Panc1 (cell line): ENCODE results near the gene PAPOLG. TPM values are rescaled to one million over a fixed set of nuclear protein-coding genes. Genes with fewer than 3 reads are reported as not detected.
"Not testable (repeated sequence)": the region's sequence is repeated elsewhere in the genome, so short reads cannot be mapped to it uniquely, and the experiment has no call there.

Experiments used
- ATAC-seq: fragments of 200-7000 bp; cut with Tn5 transposase; 2 replicates; pipeline ENCODE4 v1.9.1; 2020; ENCODE audit warnings: mild to moderate bottlenecking, moderate library complexity
- BruUV-seq: library from RNA; stranded (reverse); fragments of 400-500 nt; replicated peaks from 2 replicates; lab custom pipeline; 2021; lab: Mats Ljungman, UMichigan
- CTCF ChIA-PET: fragments of 300-600 bp; sonication (Branson Sonifier 250); formaldehyde crosslinking; loops from one replicate; lab custom pipeline; 2022; ENCODE audit warnings: antibody characterized with exemption; lab: Charles Lee
- POLR2A ChIA-PET: fragments of 300-600 bp; sonication (Branson Sonifier 250); formaldehyde crosslinking; loops from one replicate; lab custom pipeline; 2022; ENCODE audit warnings: antibody characterized with exemption; lab: Charles Lee
- DNase-seq: peaks from one replicate; pipeline ENCODE4 v3.0.0-alpha.2; 2010; ENCODE audit warnings: low read depth, low spot score
- H3K27ac ChIP-seq: 2 replicates; pipeline ENCODE4 v1.5.1; 2011; ENCODE audit warnings: mild to moderate bottlenecking, low read length, inconsistent platforms
- H3K27me3 ChIP-seq: fragments of 200-500 bp; sonication (Bioruptor generic); 2 replicates; pipeline ENCODE4 v1.6.0; 2014; ENCODE audit warnings: low read length, inconsistent platforms; ENCODE audit not compliant: control insufficient read depth, insufficient read depth
- H3K36me3 ChIP-seq: fragments of 200-500 bp; sonication (Bioruptor generic); 2 replicates; pipeline ENCODE4 v1.5.1; 2014; ENCODE audit warnings: inconsistent platforms, mild to moderate bottlenecking, low read length, moderate library complexity; ENCODE audit not compliant: control insufficient read depth, insufficient read depth
- H3K4me1 ChIP-seq: 2 replicates; pipeline ENCODE4 v1.5.1; 2011; ENCODE audit warnings: inconsistent platforms, mild to moderate bottlenecking, low read length, moderate library complexity; ENCODE audit not compliant: control insufficient read depth, insufficient read depth
- H3K4me3 ChIP-seq, 2 experiments: 2 replicates each; pipeline ENCODE4 v1.5.1; 2011 to 2012; ENCODE audit warnings: low read depth in 2 of 2, low read length in 2 of 2, mild to moderate bottlenecking in 2 of 2, inconsistent platforms in 1 of 2, moderate library complexity in 1 of 2
- H3K9me3 ChIP-seq: fragments of 200-500 bp; sonication (Bioruptor generic); 2 replicates; pipeline ENCODE4 v1.5.1; 2014; ENCODE audit warnings: low read depth, mild to moderate bottlenecking, inconsistent platforms, low read length, moderate library complexity; ENCODE audit not compliant: control insufficient read depth, insufficient read depth
- CTCF ChIP-seq: fragments of 450-650 bp; IDR thresholded peaks from 2 replicates; pipeline ENCODE4 v1.5.1; 2017; ENCODE audit warnings: mild to moderate bottlenecking
- POLR2AphosphoS5 ChIP-seq: IDR thresholded peaks from 2 replicates; pipeline ENCODE4 v1.6.1; 2012; ENCODE audit warnings: mild to moderate bottlenecking, low read depth, low read length, moderate library complexity
- SIN3A ChIP-seq: IDR thresholded peaks from 2 replicates; pipeline ENCODE4 v1.6.1; 2012; ENCODE audit warnings: low read depth, mild to moderate bottlenecking, low read length, moderate library complexity, borderline replicate concordance; ENCODE audit not compliant: insufficient read depth
- TCF7L2 ChIP-seq: IDR thresholded peaks from 2 replicates; pipeline ENCODE4 v1.6.1; 2011; ENCODE audit warnings: mild to moderate bottlenecking, low read depth, low read length, inconsistent platforms
- in situ Hi-C: cut with HindIII; loops from 2 replicates; pipeline ENCODE4 v1.10.0; 2016; ENCODE audit warnings: low sequenced_read_pairs, low pct_unique_long_range_greater_than_20kb
- intact Hi-C: fragments of 100-400 bp; cut with micrococcal nuclease; formaldehyde crosslinking; loops from one replicate; pipeline ENCODE4 v1.10.0; 2022; ENCODE audit not compliant: unreplicated experiment
- total RNA-seq: library from RNA; stranded (reverse); gene quantifications from one replicate; pipeline ENCODE4 v1.2.1, GENCODE V29; 2021; ENCODE audit not compliant: unreplicated experiment
- TF ChIP-seq, protein P1 (sequence below), 2 experiments: IDR thresholded peaks; 2 replicates each; pipeline ENCODE4 v1.6.1; 2011 to 2012; ENCODE audit warnings: low read depth in 2 of 2, control low read depth in 1 of 2, low read length in 1 of 2, mild to moderate bottlenecking in 1 of 2, moderate library complexity in 1 of 2; ENCODE audit not compliant: insufficient read depth in 1 of 2

Gene PAPOLG
- total RNA-seq, 1 experiment from 2014 or later, result 10.9 TPM

DNA sequence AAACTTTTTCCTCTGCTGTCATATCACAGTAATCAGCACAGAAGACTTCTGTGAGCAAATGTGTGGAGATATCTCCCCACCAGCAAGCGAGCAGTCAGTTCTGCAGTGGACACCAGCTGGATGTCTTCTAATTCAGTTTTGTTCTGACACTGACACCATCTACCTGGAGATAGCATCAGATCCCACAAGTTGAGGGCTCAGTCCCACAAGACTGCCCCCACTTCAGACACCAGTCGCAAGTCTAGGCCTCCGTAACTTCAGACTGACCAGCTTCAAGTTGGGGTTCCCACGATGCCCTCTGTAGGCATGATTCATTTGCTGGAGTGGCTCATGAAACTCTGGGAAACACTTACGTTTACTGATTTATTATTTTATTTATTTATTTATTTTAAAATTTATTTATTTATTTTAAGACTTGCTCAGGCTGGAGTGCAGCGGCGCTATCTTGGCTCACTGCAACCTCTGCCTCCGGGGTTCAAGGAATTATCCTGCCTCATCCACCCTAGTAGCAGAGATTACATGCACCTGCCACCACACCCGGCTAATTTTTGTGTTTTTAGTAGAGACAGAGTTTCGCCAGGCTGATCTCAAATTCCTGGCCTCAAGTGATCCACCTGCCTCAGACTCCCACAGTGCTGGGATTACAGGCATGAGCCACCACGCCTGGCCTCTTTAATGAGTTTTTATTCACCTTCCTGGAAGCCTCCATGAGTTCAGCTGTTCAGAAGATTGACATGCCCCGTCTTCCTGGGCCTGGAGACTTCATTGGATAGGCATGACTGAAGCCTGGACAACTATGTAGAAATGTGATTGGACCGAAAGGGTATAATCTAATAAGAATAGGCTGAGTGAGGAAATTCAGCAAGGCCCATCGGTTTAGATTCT is 55.7 kb downstream of the PAPOLG start:
- Histone ChIP-seq H3K4me1 (no peaks in the 10 kb centered on the region), H3K27me3 (no peaks in the 10 kb centered on the region; the same call in 1 of the 2 replicates), H3K27ac (no peak overlapping the region), H3K4me3 (no peak overlapping the region), H3K9me3 (no peaks in the 10 kb centered on the region), H3K36me3 (no peaks in the 10 kb centered on the region)
- in situ Hi-C loops (no loop called here), intact Hi-C loops (no loop called here)
- ChIA-PET POLR2A (no interaction called here), CTCF (no interaction called here)
- TF ChIP-seq POLR2AphosphoS5, result no peak
- TF ChIP-seq, protein P1, sequence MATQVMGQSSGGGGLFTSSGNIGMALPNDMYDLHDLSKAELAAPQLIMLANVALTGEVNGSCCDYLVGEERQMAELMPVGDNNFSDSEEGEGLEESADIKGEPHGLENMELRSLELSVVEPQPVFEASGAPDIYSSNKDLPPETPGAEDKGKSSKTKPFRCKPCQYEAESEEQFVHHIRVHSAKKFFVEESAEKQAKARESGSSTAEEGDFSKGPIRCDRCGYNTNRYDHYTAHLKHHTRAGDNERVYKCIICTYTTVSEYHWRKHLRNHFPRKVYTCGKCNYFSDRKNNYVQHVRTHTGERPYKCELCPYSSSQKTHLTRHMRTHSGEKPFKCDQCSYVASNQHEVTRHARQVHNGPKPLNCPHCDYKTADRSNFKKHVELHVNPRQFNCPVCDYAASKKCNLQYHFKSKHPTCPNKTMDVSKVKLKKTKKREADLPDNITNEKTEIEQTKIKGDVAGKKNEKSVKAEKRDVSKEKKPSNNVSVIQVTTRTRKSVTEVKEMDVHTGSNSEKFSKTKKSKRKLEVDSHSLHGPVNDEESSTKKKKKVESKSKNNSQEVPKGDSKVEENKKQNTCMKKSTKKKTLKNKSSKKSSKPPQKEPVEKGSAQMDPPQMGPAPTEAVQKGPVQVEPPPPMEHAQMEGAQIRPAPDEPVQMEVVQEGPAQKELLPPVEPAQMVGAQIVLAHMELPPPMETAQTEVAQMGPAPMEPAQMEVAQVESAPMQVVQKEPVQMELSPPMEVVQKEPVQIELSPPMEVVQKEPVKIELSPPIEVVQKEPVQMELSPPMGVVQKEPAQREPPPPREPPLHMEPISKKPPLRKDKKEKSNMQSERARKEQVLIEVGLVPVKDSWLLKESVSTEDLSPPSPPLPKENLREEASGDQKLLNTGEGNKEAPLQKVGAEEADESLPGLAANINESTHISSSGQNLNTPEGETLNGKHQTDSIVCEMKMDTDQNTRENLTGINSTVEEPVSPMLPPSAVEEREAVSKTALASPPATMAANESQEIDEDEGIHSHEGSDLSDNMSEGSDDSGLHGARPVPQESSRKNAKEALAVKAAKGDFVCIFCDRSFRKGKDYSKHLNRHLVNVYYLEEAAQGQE (IDR thresholded peaks at IDR 0.05; ENCODE audit: insufficient read depth in 1 of 2, low read depth in 2 of 2, low read length in 1 of 2), result no peak
- no peak for TF ChIP-seq CTCF
- no peak for TF ChIP-seq SIN3A
- TF ChIP-seq TCF7L2, result no peak
- no peak for DNase-seq
- no peak for ATAC-seq
- BruUV-seq, result no TSS peak

- H3K27me3 ChIP-seq, intact Hi-C loops, H3K9me3 ChIP-seq, H3K4me1 ChIP-seq, H3K36me3 ChIP-seq, DNase-seq, ATAC-seq, H3K4me3 ChIP-seq, POLR2A ChIA-PET, in situ Hi-C loops, BruUV-seq, H3K27ac ChIP-seq: not testable (repeated sequence)
- CTCF ChIA-PET, result interaction anchor here (0.6 kb wide), 1 partner anchor 53 kb away, joined by 8 read pairs; no protein-coding TSS in a partner anchor
Measured at GRCh38 chr2:60817191-60817590, 61.1 kb downstream of the PAPOLG start.

GRCh38 chr2:60818272-60818671 is 62.2 kb downstream of the PAPOLG start:
- Histone ChIP-seq H3K27ac (no peak overlapping the region), H3K4me3 (no peak overlapping the region), H3K36me3 (no peaks in the 10 kb centered on the region), H3K4me1 (no peaks in the 10 kb centered on the region), H3K9me3 (no peaks in the 10 kb centered on the region), H3K27me3 (no peaks in the 10 kb centered on the region; the same call in 1 of the 2 replicates)
- TF ChIP-seq POLR2AphosphoS5, result no peak
- TF ChIP-seq CTCF, result no peak
- TF ChIP-seq, protein P1 (IDR thresholded peaks at IDR 0.05; ENCODE audit: insufficient read depth in 1 of 2, low read depth in 2 of 2, low read length in 1 of 2), result no peak
- no peak for TF ChIP-seq SIN3A
- TF ChIP-seq TCF7L2, result no peak
- DNase-seq (no peak), ATAC-seq (no peak)
- no TSS peak for BruUV-seq
- ChIA-PET POLR2A (interaction anchor here (0.7 kb wide), 1 partner anchor 25 kb away, joined by 7 read pairs; no protein-coding TSS in a partner anchor), CTCF (no interaction called here)
- intact Hi-C loops (no loop called here), in situ Hi-C loops (no loop called here)
